IPS DF 6.9 (cell line): ENCODE results near the gene TTC28.

ENCODE experiments used
- DNase-seq: peaks from one replicate; pipeline ENCODE4 v3.0.0-alpha.2; 2013; ENCODE audit warnings: low read depth, low spot score
- H3K27ac ChIP-seq: one replicate; pipeline ENCODE4 v1.5.1; 2013; ENCODE audit warnings: low read length, control low read depth
- H3K27me3 ChIP-seq: 2 replicates; pipeline ENCODE4 v1.6.1; 2013; ENCODE audit warnings: mild to moderate bottlenecking, low read length; ENCODE audit not compliant: control insufficient read depth, insufficient read depth
- H3K36me3 ChIP-seq: 2 replicates; pipeline ENCODE4 v1.6.1; 2013; ENCODE audit warnings: low read length; ENCODE audit not compliant: control insufficient read depth, insufficient read depth
- H3K4me1 ChIP-seq: 2 replicates; pipeline ENCODE4 v1.6.1; 2013; ENCODE audit warnings: low read length; ENCODE audit not compliant: control insufficient read depth, insufficient read depth
- H3K4me3 ChIP-seq: 2 replicates; pipeline ENCODE4 v1.5.1; 2013; ENCODE audit warnings: mild to moderate bottlenecking, low read length
- H3K9me3 ChIP-seq: 2 replicates; pipeline ENCODE4 v1.6.1; 2013; ENCODE audit warnings: low read length, inconsistent platforms; ENCODE audit not compliant: control insufficient read depth, insufficient read depth
- WGBS: extraction: QIAGEN DNeasy Blood & Tissue Kit; methylation state at CpG from one replicate; pipeline ENCODE4 v1.1.7; 2013; ENCODE audit warnings: mixed read lengths, missing lambda C conversion rate; ENCODE audit not compliant: insufficient read length, insufficient coverage; 5-methylcytosine and 5-hydroxymethylcytosine counted together

The TTC28 gene

GRCh38 chr22:28009272-28009827, 670.3 kb downstream of the TTC28 start:
- no peaks in the 10 kb centered on the region for H3K9me3 ChIP-seq
- no peaks in the 10 kb centered on the region for H3K36me3 ChIP-seq
- H3K4me3 ChIP-seq = no peak overlapping the region
- no peak overlapping the region for H3K27ac ChIP-seq
- WGBS = no CpG with 5 or more reads among the region's 14 CpGs
- H3K4me1 ChIP-seq = no peaks in the 10 kb centered on the region
- H3K27me3 ChIP-seq = no peaks in the 10 kb centered on the region
- peak; percentile 67 for DNase-seq

- WGBS = no CpG with 5 or more reads among the region's 5 CpGs
- Histone ChIP-seq H3K4me3 (no peak overlapping the region), H3K27ac (no peak overlapping the region), H3K9me3 (no peaks in the 10 kb centered on the region), H3K4me1 (no peaks in the 10 kb centered on the region), H3K27me3 (no peaks in the 10 kb centered on the region), H3K36me3 (no peaks in the 10 kb centered on the region)
- DNase-seq = no peak
Observed at GRCh38 chr22:28008649-28009048, 671.0 kb downstream of the TTC28 start.

DNA sequence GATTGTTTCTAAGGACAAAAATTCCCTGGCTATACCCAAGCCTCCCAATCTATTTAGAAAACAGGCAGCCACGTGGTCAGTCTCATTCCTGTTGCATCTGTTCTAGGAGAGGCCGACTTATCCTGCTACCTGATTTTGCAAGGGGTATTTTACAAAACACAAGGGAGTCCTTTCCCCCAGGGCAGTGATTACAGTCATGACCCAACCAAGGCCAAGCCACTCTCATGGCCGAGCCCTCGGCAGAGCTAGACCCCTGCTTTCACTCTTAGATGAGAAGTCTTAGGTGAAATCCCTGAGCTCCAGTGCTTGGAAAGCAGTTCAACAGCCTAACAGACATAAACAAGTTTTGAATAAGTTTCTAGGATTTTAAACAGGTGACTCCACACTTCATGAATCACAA, 671.6 kb downstream of the TTC28 start:
- no peaks in the 10 kb centered on the region for H3K36me3 ChIP-seq
- no peak for DNase-seq
- H3K4me3 ChIP-seq = no peak overlapping the region
- H3K9me3 ChIP-seq = no peaks in the 10 kb centered on the region
- H3K27me3 ChIP-seq = no peaks in the 10 kb centered on the region
- no peaks in the 10 kb centered on the region; the same call in 1 of the 2 replicates for H3K4me1 ChIP-seq
- WGBS = no CpG with 5 or more reads among the region's 4 CpGs
- H3K27ac ChIP-seq = no peak overlapping the region

DNA sequence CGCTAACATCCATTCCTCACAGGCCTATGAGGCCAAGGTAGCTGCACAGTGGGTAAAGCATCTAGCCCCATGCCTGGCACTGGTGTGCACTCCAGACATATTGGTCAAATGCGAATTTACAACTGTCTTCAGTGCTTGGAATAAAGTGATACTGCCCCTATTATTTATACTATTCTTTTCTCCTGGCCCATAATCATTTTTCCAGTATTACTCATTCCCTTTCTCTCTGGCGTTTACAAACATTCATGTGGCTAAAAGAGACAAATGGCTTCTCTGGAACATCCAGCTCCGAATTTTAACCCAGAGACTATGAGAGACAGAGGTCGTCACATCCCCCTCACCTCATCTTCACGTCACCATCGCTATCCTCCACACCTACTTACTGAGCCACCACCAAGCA, 673.4 kb downstream of the TTC28 start:
- WGBS = no CpG with 5 or more reads among the region's 7 CpGs
- DNase-seq = no peak
- no peaks in the 10 kb centered on the region for H3K27me3 ChIP-seq
- H3K36me3 ChIP-seq = no peaks in the 10 kb centered on the region
- no peaks in the 10 kb centered on the region; the same call in 1 of the 2 replicates for H3K4me1 ChIP-seq
- H3K27ac ChIP-seq = no peak overlapping the region
- H3K9me3 ChIP-seq = no peaks in the 10 kb centered on the region
- no peak overlapping the region for H3K4me3 ChIP-seq

DNA sequence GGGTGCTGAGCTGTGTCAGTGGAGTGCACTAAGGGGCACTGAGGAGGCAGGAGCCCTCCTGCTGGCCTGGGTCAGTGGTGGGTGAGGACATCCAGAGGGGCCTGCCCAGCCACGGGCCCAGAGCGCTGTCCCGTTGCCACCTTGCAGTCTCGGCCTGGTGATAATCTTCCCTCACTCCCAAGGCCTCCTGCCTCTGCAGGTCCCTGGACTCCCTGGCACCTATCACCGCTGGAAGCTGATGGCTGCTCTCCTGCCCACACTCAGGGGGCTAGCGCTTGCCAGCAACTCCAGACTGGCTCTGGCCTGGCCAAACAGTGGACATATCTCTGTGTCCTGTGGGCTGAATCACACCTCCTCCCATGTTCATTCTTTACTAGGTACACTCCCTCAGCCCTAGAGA, 674.1 kb downstream of the TTC28 start:
- no peak for DNase-seq
- Histone ChIP-seq H3K4me1 (no peaks in the 10 kb centered on the region; the same call in 1 of the 2 replicates), H3K4me3 (no peak overlapping the region), H3K27me3 (no peaks in the 10 kb centered on the region), H3K27ac (no peak overlapping the region), H3K9me3 (no peaks in the 10 kb centered on the region), H3K36me3 (no peaks in the 10 kb centered on the region)
- no CpG with 5 or more reads among the region's 6 CpGs for WGBS

DNA sequence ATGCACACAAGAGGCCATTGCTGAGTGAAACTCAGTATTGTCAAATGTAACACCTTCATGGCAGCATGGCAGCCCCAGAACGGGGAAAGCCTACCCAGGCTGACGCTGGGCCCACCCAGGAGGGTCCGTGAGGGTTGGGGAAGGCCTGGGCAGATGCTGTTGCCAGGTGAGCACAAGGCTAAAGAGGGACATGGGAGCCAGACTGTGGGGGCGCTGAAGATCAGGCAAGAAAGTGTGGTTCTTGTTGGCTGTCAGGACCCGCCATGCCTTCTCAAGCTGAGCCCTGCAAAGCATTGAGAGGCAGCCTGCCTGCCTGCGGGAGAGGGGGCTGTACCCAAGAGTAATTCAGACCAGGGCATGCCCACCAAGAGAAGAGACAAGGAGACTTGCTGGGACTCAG, 675.6 kb downstream of the TTC28 start:
- no peak for DNase-seq
- Histone ChIP-seq H3K4me3 (no peak overlapping the region), H3K9me3 (no peaks in the 10 kb centered on the region), H3K4me1 (no peaks in the 10 kb centered on the region; the same call in 1 of the 2 replicates), H3K36me3 (no peaks in the 10 kb centered on the region), H3K27ac (no peak overlapping the region), H3K27me3 (no peaks in the 10 kb centered on the region)
- no CpG with 5 or more reads among the region's 6 CpGs for WGBS

DNA sequence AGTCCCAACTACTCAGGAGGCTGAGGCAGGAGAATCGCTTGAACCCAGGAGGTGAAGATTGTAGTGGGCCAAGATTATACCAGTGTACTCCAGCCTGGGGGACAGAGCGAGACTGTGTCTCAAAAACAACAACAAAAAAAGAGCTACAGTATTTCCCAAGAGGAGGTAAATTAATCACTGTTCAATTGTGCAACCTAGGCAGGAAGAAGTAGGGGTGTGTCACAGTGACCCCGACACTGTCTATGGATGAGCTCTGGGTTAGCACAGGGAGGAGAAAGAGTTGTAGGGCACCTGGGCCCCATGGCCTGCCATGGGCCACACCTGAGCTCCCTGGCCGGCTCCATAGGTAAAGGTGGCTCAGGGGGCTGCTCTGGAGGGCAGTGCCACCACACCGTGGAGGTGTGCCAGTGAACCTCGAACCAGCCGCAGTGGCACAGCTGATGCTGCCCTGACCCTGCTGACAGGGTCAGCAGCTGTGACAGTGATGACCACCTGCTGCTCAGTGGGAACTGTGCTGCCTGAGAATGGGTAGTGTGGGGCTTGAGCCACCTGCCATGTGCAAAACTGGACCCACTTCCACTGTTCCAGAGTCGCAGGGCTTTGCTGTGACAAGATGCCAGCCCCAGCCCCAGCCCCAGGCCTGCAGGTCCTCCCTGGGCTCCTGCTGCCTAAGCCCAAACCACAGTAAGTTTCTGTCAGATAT, 676.6 kb downstream of the TTC28 start:
- H3K27me3 ChIP-seq = no peaks in the 10 kb centered on the region
- no CpG with 5 or more reads among the region's 8 CpGs for WGBS
- no peak overlapping the region for H3K27ac ChIP-seq
- no peaks in the 10 kb centered on the region for H3K36me3 ChIP-seq
- H3K4me3 ChIP-seq = no peak overlapping the region
- H3K4me1 ChIP-seq = no peaks in the 10 kb centered on the region; the same call in 1 of the 2 replicates
- no peak for DNase-seq
- H3K9me3 ChIP-seq = no peaks in the 10 kb centered on the region

DNA sequence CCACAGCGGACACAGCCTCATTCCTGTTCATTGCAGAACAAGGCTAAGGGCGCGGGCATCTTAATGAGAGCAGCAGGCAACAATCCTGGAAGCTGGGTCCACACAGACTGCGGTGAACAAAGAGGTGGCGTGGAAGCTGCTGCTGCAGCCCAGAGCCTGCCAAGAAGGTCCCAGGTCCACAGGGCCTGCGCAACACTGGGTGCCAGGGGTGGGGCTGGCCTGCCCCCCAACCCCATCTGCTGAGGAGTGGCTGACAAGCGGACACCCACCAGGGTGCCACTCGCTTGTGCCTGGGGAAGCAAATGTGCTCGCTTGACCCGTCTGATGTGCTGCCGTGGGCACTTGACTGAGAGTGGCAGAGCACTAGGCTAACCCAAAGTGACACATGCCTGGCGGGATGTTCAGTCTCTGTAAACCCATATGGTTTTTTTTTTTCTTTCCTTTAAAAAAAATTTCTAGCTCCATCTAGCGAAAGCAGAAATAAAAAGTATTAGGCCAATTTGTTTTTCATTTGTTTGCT, 677.4 kb downstream of the TTC28 start:
- H3K4me1 ChIP-seq = no peaks in the 10 kb centered on the region; the same call in 1 of the 2 replicates
- no peak overlapping the region for H3K4me3 ChIP-seq
- no CpG with 5 or more reads among the region's 13 CpGs for WGBS
- no peaks in the 10 kb centered on the region for H3K36me3 ChIP-seq
- DNase-seq = no peak
- no peak overlapping the region for H3K27ac ChIP-seq
- no peaks in the 10 kb centered on the region for H3K9me3 ChIP-seq
- no peaks in the 10 kb centered on the region for H3K27me3 ChIP-seq

DNA sequence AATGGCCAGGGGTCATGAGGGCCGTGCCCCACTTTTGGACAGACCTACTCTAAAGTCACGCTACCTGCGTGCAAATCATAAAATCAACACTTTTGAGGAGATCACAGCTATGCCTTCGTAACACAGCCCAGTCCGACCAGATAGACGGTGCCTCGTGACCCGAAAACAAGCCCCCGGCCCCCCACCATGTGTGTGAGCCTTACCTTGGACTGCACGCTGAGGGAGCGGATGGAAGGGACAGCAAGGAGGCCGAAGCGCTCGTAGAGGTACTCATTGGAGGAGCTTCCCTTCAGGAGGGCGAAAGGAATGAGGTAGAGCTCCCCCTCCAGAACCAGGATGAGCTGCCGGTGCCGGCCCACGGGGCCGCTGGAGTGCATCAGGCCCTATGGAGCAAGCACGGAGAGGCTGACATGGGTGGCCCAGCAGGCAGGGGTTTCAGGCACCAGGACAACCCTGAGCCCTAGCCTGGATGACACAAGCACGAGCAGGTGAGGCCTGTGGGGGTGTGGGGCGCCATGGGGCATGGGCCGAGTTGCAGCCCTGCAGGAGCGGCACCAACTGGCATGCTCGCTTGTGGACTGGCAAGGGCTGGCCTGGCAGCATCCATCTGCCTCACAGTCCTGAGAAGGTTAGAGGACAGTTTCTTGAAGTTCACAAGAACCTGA, 678.3 kb downstream of the TTC28 start:
- no CpG with 5 or more reads among the region's 25 CpGs for WGBS

GRCh38 chr22:28000361-28000760, 679.3 kb downstream of the TTC28 start:
- no peaks in the 10 kb centered on the region; the same call in 1 of the 2 replicates for H3K4me1 ChIP-seq
- DNase-seq = no peak
- H3K27me3 ChIP-seq = no peaks in the 10 kb centered on the region
- whole genome bisulfite sequencing = no CpG with 5 or more reads among the region's 9 CpGs
- H3K4me3 ChIP-seq = no peak overlapping the region
- no peaks in the 10 kb centered on the region for H3K9me3 ChIP-seq
- H3K27ac ChIP-seq = no peak overlapping the region
- no peaks in the 10 kb centered on the region for H3K36me3 ChIP-seq

More for the DNA sequence above, 678.3 kb downstream of the TTC28 start:
- Histone ChIP-seq H3K27me3 (no peaks in the 10 kb centered on the region), H3K4me3 (no peak overlapping the region; the same call in 1 of the 2 replicates), H3K27ac (no peak overlapping the region), H3K4me1 (no peaks in the 10 kb centered on the region; the same call in 1 of the 2 replicates), H3K36me3 (no peaks in the 10 kb centered on the region), H3K9me3 (no peaks in the 10 kb centered on the region)
- DNase-seq = no peak
